T follicular helper cell (primary cell): Measurements from ENCODE around the gene KPNB1.
"Not testable (repeated sequence)": the region's sequence is repeated elsewhere in the genome, so short reads cannot be mapped to it uniquely, and the experiment has no call there.

Experiments used
- DNase-seq: peaks from one replicate; pipeline ENCODE4 v3.0.0-alpha.2; 2020; ENCODE audit warnings: low read depth

Gene KPNB1

DNA sequence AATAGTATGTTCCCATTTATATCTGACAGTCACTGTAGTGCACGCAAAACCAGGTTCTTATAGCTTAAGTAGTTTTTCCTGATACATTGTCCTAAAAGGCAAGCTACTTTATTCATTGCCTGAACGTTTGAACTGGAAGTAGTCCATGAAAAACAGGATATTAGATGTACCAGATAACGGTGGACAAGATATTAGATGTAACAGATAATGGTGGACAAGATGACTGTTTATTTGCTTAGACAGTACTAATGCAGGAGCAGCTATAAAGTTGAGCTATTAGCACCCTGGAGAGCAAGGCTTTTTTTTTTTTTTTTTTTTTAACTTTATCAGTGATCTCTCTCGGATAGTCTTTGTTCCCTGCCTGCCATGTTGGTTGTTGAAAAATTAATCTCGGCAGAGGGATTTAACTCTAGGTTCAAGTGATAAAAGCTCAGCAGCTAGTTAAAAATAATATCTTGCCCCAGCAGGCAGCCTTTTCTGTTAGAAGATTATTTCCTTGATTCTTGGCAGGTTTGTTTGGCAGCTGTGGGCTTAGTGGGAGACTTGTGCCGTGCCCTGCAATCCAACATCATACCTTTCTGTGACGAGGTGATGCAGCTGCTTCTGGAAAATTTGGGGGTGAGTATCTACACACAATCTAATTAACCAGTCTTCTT lies 26.9 kb downstream of the KPNB1 start:
- no peak for DNase-seq

DNA sequence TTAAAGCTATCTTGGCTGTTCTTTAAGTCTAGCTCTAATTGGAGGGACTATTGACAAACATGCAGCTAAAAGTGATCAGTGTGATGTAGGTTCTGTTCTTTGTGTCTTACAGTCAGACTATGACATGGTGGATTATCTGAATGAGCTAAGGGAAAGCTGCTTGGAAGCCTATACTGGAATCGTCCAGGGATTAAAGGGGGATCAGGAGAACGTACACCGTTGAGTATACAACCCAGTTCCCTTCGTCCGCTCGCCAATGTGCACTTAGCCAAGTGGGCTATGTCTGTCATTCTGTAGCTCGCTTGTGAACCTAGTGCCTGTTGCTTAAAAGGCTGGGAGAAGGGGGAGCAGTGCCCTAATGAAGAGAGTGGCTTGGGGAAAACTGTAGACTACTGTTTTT lies 28.5 kb downstream of the KPNB1 start:
- DNase-seq, result no peak

DNA sequence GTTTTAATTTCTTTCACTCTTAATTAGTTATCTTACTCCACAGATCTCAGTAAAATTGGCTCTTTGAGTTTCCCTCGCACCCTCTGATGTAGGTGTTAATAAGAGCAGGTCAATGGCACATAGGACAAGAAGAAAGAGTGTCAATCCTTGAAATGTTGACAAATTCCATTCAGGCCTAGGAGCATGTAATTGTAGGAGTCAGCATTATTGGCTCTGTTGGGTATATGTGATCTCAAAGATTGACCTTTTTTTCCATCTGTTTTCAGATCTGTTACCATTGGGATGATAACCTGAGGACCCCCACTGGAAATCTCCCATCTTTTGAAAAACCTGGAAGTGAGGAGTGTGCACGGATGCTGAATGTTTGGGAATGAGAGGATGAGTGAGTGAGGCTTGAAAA lies 32.4 kb downstream of the KPNB1 start:
- DNase-seq, result no peak

DNA sequence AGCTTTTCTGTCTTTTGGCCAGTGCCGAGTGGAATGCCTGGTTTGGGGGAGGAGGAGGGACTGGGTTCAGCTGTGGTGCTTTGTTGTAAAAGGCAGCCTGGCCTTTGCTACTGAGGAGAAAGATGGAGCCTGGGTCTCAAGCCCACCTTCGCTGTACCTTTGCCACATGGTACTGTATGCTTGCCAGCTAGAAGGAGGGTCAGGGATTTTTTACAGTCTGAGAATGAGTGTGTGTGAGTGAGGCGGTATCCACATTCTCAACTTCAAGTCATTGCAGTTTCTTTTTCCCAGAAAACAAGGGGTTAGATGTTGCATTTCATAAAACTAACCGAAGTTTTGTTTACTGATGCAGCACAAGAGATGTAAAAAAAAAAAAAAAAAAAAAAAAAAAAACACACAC lies 33.0 kb downstream of the KPNB1 start:
- not testable (repeated sequence) for DNase-seq

DNA sequence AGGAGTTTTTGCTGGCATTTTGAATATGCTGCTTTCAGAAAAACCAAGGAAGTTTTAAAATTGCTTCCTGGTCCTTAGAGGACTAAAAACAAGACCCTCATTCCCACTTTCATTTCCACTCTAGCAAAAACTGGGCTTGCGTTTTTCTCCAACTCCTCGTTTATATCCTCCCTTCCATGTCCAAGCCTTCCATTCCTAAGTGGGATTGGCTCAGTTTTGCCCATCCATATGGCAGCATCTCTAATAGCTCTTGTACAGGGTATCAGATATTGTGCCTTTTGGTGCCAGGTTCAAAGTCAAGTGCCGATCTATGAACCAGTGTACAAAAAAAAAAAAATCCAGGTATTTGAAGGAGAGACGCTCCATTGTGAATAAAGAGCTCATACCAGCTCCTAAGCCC lies 34.3 kb downstream of the KPNB1 start:
- DNase-seq, result no peak

DNA sequence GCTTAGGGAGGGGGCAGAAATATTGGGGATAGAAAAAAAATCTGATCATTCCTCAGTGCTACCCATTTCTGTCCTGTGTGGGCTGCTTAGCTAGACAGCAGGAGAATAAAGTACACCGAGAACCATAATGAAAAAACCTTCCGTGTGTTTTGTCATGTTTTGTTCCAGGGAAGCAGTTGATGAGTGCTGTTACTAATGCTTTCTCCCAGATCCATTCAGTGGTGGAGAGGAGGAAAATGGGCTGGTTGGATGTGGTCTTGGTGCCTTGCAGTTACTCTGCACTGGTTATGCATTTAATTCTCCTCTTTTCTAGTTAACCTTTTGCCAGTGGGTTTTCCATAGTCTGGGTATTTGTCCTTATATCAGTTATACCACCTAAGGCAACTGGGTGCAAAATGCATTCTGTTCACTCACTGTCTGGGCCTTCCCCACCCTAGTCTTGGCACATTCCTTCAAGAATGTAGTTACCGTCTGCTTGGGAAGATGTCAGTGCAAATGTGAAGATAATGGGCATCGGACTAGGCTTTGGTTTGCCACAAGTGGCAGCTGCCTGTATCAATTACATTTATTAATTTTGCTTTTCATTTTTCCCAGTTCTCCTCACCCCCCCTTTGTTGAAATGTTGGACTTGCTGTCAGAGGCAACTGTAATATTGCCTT lies 34.9 kb downstream of the KPNB1 start:
- DNase-seq, result no peak

DNA sequence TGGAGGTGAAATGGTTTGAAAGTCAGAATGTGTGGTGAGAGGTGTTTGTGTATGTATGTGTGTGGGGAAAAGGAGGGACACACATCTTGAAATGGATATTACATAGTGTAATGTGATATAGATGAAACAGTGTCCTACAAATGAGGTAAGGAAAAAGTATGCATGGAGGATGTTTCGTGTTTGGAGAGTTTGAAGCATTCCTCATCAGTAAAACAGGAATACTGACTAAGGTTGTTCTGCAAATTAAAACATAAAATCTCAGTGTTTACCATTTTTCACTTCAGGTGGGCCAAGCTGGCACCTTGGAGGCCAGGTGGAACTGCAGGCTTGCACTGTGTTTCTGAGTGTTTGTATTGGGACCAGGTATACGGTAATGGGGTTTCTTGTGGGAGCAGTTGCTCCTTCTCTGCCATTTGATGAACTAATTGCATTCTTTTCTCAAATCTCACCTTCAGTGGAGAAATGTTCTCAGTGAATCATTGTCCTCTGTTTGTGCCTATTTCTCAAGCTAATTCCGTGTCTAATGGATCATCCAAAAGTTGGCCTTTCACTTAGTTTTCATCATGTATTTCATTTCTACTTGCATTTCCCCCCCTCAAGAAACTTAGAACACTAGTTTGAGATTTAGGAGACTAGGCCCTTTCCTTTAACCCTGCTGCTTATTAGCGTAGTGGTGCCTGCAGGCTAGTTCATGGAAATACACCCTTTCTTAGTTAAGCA lies 36.0 kb downstream of the KPNB1 start:
- no peak for DNase-seq

DNA sequence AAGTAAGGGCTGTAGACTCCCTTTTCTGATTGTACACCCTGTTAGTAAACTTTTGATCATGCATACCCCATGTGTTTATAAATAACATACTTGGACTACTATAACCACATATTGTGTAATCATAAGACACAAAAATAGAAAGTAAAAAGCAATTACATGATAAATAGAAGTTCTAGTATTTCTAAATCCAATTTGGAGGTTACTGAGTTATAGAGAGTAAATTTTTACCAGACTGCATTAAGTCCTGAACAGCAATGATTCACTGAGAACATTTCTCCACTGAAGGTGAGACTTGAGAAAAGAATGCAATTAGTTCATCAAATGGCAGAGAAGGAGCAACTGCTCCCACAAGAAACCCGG lies 36.5 kb downstream of the KPNB1 start:
- no peak for DNase-seq

DNA sequence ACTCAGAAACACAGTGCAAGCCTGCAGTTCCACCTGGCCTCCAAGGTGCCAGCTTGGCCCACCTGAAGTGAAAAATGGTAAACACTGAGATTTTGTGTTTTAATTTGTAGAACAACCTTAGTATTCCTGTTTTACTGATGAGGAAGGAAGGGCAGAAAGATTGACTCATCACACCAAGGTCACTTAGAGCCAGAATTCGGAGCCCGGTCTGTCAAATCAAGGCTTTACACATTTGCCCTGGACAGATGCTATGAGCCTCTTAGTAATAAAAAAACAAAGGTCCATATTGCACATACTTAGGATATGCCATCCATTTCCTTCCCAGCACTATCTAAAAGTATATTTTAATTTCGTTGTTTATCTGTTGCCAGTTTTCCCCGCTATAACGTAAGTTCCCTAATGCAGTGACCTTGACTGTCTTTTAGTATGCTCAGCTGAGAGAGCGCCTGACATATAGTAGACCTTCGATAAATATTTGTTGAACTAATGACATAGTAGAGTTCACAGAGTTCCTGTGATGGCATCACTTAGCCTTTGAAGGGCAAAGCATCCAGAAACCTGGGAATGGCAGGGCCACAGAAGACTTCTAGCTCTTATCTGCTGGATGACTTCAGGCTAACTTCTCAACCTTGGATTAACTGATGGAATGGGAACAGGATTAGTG lies 37.1 kb downstream of the KPNB1 start:
- DNase-seq, result no peak

DNA sequence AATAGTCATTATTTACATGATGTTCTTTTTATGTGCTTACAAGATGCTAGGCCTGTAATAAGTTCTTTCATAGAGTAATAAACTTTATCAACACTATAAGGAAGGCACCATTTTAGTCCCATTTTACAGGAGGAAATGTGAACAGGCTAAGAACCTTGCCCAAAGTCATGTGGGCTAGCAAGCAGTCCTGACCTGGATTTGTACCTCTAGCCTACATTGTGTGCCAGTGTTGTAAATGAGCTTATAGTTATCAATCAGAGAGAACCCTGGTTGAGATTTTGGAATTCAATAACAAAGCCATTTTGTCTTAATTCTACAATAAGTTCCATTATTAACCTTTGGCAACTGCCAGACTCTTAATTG lies 37.6 kb downstream of the KPNB1 start:
- no peak for DNase-seq

DNA sequence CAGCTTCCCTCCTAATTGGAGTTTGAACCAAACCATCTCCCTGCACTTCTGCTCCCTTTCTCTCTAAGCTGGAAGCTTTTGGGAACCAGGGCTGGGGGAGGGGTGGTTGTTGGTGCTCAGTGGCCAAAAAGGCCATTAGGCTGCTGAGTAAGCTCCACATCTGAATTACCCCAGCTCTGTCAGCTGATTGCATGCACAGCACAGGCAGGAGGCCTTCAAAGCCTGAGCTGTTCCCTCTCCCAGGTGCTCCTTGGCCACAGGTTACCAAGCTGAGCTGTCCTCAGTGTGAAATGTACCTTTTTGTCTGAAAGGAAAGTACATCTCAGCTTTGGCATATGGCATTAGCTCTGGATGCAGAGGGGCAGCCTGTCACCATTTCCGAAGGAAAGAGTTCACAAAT lies 38.0 kb downstream of the KPNB1 start:
- DNase-seq, result no peak

DNA sequence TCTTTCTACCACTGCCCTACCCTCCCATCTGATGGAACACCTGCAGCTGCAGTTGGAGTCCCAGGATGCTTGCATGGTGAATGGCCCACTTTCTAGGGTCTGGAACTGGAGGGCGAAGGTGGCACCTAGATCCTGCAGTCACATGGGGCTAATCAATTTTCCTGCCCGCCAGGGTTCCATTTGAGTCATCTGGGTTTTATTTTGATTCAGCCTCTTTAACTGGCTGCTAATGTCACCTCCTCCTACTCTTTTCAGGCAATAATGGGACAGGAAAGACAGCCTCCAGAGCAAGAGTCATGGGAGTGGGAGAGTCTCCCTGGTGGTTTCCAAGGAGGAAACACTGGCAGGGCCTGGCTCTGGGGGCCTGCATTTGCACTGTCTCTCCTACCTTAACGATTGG lies 40.4 kb downstream of the KPNB1 start:
- no peak for DNase-seq

DNA sequence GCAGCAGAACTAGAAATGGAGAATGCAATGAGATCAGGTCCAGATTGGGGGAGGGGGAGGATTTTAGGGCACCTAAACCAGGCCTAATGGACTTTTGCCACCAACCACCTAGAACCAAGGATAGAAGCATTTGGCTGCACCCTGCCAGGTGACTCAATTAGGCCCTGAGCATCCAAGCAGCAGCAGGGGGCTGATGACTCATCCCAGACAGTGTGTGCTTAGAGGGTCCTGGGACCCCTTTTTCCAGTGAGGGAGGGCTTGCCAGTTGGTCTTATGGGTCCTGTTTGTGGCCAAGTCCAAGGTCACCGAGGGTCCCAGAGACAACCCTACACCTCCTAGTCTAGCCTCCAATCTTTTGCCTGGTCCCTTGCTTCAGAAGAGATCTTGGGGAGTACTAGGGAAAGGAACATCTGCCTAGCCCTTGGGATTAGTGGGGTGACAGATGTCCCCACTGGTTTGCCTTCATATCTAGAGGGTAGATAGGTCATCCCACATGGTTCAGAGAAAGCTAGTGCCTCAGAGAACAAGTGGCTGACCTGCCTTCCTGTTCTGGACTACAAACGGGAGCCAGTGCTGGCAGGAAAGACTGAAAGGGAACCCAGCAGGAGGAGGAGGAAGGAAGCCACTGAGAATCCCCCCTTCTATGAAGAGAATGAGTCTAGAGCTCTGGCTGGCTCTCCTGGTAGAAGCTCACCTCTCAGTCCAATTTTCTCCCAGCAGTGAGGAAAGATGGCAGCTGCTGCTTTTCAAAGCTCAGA lies 42.6 kb downstream of the KPNB1 start:
- no peak for DNase-seq

DNA sequence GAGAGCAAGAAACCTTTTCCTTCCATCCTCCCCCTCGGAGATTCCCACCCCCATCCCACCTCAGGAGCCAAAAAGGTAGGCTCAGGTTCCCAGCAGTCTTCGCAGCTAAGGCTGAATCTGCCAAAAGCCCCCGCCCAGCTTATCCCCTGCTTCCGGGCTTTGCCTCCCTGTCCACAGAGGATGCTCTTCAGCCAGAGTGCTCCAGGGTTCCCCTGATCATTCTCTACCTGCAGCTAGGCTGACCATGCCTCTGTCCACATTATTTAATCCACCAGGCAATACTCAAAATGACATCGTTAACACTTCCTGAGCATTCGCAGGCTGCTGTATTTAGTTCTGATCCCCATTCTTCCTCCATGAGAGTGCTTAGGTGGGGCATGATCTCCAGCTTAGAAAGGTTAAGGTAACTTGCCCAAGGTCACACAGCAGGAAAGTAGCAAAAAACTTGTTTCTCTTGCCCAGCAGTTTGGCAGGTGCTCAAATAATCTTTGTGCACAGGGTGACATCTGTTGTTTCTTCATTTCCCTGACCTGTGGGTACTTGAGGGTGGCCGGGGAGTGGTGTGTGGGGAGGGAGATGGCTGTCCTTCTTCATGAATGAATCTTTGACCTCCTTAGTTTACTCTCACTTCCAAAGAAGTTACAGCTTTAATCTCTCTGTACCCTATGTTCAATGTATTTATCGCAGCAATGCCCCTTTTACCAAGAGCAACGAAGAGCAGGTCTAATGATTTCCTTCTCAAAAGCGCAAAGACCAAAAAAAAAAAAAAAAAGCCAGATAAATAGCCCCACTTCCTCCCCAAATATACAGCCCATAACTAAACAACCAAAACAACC lies 43.4 kb downstream of the KPNB1 start:
- no peak for DNase-seq

DNA sequence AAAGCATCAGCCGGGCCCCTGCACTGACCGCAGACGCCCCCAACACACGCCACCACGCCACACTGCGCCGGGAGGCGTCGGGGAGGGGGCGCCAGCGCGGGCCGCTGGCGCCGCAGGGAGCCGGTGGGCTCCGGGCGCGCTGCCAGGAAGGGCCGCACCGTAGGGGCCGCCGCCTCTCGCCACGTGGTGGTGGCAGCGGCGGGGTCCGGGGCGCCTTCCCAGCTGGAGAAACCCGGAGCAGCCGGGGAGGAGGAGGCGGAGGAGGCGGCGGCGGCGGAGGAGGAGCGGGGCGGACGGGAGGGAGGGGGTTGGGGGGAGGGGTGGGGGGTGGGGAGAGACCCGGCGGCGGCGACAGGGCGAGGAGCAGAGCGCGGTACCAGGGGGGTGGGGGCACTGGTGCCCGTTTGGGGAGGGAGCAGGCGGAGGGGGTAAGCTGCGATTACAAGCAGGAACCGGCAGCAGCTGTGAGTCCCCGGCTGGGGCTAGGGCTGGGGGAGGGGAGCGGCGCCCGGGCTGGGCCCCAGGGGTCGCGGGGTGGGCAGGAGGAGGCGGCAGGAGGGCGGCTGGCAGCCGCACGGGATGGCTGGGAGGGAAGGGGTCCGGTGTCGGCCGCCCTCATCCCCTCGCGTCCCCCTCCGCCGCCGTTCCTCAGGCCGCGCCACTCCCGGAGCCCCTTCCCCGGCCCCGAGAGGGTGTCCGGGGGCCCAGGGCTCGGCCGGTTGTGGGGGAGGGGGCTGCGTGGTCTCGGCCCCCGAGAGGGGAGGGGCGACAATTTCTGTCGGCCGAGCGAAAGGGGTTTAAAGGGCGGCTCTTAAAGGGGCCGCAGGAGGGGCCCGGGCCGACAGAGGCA lies 44.2 kb downstream of the KPNB1 start, which contains the start of gene TBKBP1:
TSS of gene TBKBP1 (plus strand) at position 431 of the 850 bp plus-strand sequence. CDS start 1,952 bp downstream, outside the sequence.
- DNase-seq, result peak; percentile 31

DNA sequence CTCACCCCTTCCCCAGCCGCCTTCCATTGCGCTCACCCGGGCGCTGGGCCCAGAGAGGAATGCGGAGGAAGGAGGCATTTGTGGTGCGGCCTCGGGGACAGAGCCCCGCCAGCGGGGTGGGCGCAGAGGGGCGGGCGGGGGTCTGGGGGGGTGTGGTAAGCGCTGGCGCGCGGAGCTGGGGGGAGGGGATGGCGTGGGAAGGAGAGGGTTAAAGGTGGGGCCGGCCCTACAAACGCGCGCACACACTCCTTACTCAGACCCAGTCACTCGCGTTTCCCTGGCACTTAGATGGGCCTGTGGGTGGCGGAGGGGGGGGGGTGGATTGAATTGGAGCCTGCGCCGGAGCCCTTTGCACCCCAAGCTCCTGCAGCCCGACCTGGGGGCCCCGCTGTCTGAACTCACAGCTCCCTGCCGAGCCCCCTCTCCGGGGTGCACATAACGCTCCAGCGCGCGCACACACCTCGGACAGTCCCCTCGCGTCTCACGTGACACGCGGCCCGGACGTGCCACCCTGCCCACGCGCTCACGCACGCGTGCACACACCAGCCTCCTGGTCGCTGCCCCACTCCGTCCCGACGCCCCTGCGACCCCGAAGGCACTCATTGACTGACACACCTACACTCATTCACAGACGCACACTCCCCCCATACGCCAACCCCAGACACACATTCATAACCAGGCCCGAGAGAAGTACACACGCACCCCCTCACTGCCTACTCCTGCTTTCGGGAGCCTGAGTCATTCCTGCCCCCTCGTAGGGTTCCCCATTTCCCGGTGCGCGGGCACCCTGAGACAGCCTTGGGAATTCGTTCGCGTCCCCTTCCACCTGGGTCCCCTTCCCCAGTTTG lies 45.1 kb downstream of the KPNB1 start:
- no peak for DNase-seq

DNA sequence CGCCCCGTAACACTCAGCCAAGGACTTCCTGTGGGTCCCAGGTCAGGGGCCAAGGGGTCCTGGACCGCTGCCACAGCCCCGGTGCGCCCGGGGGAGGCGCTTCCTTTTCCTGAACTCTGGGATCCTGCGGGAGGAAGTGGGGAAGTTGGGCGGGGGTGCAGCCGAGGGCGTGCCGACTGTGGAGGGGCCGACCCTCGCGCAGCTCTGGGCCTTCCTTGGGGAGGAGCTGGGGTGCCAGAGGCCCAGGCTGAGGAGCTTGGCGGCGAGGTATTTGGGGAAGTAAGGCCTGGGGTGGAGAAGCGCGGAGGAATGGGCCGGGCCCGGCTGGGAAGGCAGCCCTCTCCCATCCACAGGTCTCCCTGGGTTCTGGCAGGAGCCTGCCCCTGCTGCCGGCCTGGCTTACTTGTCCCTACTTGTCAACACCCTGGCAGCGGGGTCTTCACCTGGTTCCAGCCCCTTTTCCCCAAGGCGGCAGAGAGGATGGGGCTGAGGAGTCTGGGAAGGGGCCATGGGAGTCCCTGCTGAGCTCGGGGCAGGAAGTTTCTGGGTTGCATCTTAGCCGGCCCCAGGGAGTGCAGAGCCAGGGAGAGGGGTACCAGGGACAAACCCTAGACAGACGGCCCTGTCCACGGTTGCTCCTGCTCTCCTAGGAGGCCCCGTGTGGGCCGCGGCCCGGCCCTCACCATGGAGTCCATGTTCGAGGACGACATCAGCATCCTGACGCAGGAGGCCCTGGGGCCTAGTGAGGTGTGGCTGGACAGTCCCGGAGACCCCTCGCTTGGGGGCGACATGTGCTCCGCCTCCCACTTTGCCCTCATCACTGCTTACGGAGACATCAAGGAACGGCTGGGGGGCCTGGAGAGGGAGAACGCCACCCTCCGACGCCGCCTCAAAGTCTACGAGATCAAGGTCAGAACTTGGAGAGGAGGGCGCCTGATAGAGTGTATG lies 46.0 kb downstream of the KPNB1 start:
- DNase-seq, result no peak
